IMR-90 (cell line): ENCODE results near the gene SLC2A1. TPM values are rescaled to one million over a fixed set of nuclear protein-coding genes. Genes with fewer than 3 reads are reported as not detected.

Experiments
- ATAC-seq: fragments of 200-7000 bp; cut with Tn5 transposase; 2 replicates; pipeline ENCODE4 v1.9.1; 2020; ENCODE audit warnings: low read depth, mild to moderate bottlenecking, moderate library complexity
- BruUV-seq: library from RNA; stranded (reverse); fragments of 400-500 nt; replicated peaks from 2 replicates; lab custom pipeline; 2021; lab: Mats Ljungman, UMichigan
- CTCF ChIA-PET: fragments of 300-600 bp; formaldehyde crosslinking; extraction: SDS; loops from one replicate; lab custom pipeline; 2021; ENCODE audit warnings: antibody characterized with exemption; lab: Yijun Ruan, JAX
- POLR2A ChIA-PET: fragments of 300-600 bp; sonication (Branson Sonifier 250); formaldehyde crosslinking; loops from one replicate; lab custom pipeline; 2022; ENCODE audit warnings: antibody characterized with exemption; ENCODE audit not compliant: unreplicated experiment; lab: Charles Lee
- DNase-seq: peaks from one replicate; pipeline ENCODE4 v3.0.0; 2013
- H2AFZ ChIP-seq: replicated peaks from 2 replicates; pipeline ENCODE3; 2013; ENCODE audit warnings: low read length, mild to moderate bottlenecking; ENCODE audit not compliant: poor library complexity
- H2AK5ac ChIP-seq: 2 replicates; pipeline ENCODE4 v1.6.1; 2013; ENCODE audit warnings: low read depth, low read length, inconsistent platforms
- H2AK9ac ChIP-seq: replicated peaks from 2 replicates; pipeline ENCODE3; 2013; ENCODE audit warnings: mild to moderate bottlenecking, low read depth, low read length, moderate library complexity; ENCODE audit not compliant: poor library complexity
- H2BK120ac ChIP-seq: 2 replicates; pipeline ENCODE4 v1.6.1; 2013; ENCODE audit warnings: low read depth, low read length, inconsistent platforms
- H2BK15ac ChIP-seq: 3 replicates; pipeline ENCODE4 v1.6.1; 2013; ENCODE audit warnings: low read depth, low read length, inconsistent platforms
- H2BK20ac ChIP-seq: 2 replicates; pipeline ENCODE4 v1.6.1; 2013; ENCODE audit warnings: low read depth, mild to moderate bottlenecking, inconsistent platforms, low read length, moderate library complexity
- H2BK5ac ChIP-seq: 2 replicates; pipeline ENCODE4 v1.6.1; 2013; ENCODE audit warnings: mild to moderate bottlenecking, low read depth, low read length, inconsistent platforms; ENCODE audit not compliant: poor library complexity, severe bottlenecking
- H3K14ac ChIP-seq: replicated peaks from 2 replicates; pipeline ENCODE4 v1.6.1; 2013; ENCODE audit warnings: low read depth, low read length, inconsistent platforms
- H3K18ac ChIP-seq: 2 replicates; pipeline ENCODE4 v1.6.1; 2013; ENCODE audit warnings: low read depth, low read length, control low read depth
- H3K23ac ChIP-seq: 2 replicates; pipeline ENCODE4 v1.6.1; 2013; ENCODE audit warnings: low read depth, low read length, inconsistent platforms
- H3K27ac ChIP-seq: 2 replicates; pipeline ENCODE4 v1.5.1; 2013; ENCODE audit warnings: mild to moderate bottlenecking, control low read depth, low read length; ENCODE audit not compliant: insufficient read depth
- H3K27me3 ChIP-seq: 2 replicates; pipeline ENCODE4 v1.6.1; 2013; ENCODE audit warnings: low read length; ENCODE audit not compliant: control insufficient read depth, insufficient read depth
- H3K36me3 ChIP-seq: 2 replicates; pipeline ENCODE4 v1.6.1; 2013; ENCODE audit warnings: low read length, mixed read lengths; ENCODE audit not compliant: control insufficient read depth, insufficient read depth
- H3K4ac ChIP-seq: 2 replicates; pipeline ENCODE4 v1.6.1; 2013; ENCODE audit warnings: low read depth, low read length, inconsistent platforms
- H3K4me1 ChIP-seq: 2 replicates; pipeline ENCODE4 v1.6.1; 2013; ENCODE audit warnings: low read length, mixed read lengths; ENCODE audit not compliant: control insufficient read depth, insufficient read depth
- H3K4me2 ChIP-seq: 2 replicates; pipeline ENCODE4 v1.6.1; 2013; ENCODE audit warnings: low read depth, mild to moderate bottlenecking, control low read depth, low read length, moderate library complexity
- H3K4me3 ChIP-seq: 2 replicates; pipeline ENCODE4 v1.5.1; 2013; ENCODE audit warnings: low read depth, mild to moderate bottlenecking, control low read depth, low read length, moderate library complexity; ENCODE audit not compliant: insufficient read depth
- H3K56ac ChIP-seq: 2 replicates; pipeline ENCODE4 v1.6.1; 2013; ENCODE audit warnings: low read length, inconsistent platforms; ENCODE audit not compliant: insufficient read depth; ENCODE audit errors: extremely low read depth
- H3K79me1 ChIP-seq, 2 experiments: 2 replicates each; pipeline ENCODE4 v1.6.1; 2013; ENCODE audit warnings: low read length in 2 of 2, inconsistent platforms in 1 of 2, low read depth in 1 of 2
- H3K9ac ChIP-seq: 2 replicates; pipeline ENCODE4 v1.6.1; 2013; ENCODE audit warnings: low read depth, low read length, control low read depth
- H3K9me1 ChIP-seq: 2 replicates; pipeline ENCODE4 v1.6.1; 2013; ENCODE audit warnings: low read length, inconsistent platforms; ENCODE audit not compliant: insufficient read depth
- H3K9me3 ChIP-seq: 2 replicates; pipeline ENCODE4 v1.6.1; 2013; ENCODE audit warnings: low read length; ENCODE audit not compliant: control insufficient read depth, insufficient read depth
- H4K20me1 ChIP-seq: 2 replicates; pipeline ENCODE4 v1.6.1; 2013; ENCODE audit warnings: low read length, inconsistent platforms; ENCODE audit not compliant: insufficient read depth
- H4K5ac ChIP-seq: 2 replicates; pipeline ENCODE4 v1.6.1; 2013; ENCODE audit warnings: mild to moderate bottlenecking, low read depth, low read length, control low read depth
- H4K8ac ChIP-seq, 2 experiments: 2 replicates each; pipeline ENCODE4 v1.6.1; 2013; ENCODE audit warnings: low read depth in 2 of 2, low read length in 2 of 2, control low read depth in 1 of 2, inconsistent platforms in 1 of 2
- H4K91ac ChIP-seq: 2 replicates; pipeline ENCODE4 v1.6.1; 2013; ENCODE audit warnings: low read depth, low read length, inconsistent platforms; ENCODE audit not compliant: insufficient read depth
- BHLHE40 ChIP-seq: fragments of 150-350 bp; IDR thresholded peaks from 2 replicates; pipeline ENCODE4 v1.6.1; 2016; ENCODE audit warnings: mild to moderate bottlenecking, low read depth, low read length
- FOS ChIP-seq: fragments of 150-350 bp; IDR thresholded peaks from 2 replicates; pipeline ENCODE4 v1.6.1; 2016; ENCODE audit warnings: low read depth, low read length
- MXI1 ChIP-seq: IDR thresholded peaks from 2 replicates; pipeline ENCODE4 v1.6.1; 2012; ENCODE audit warnings: low read depth, mild to moderate bottlenecking, low read length, moderate library complexity, borderline replicate concordance
- RAD21 ChIP-seq: IDR thresholded peaks from 2 replicates; pipeline ENCODE4 v1.6.1; 2012; ENCODE audit warnings: low read length, improper control_type of control experiment
- RFX5 ChIP-seq: IDR thresholded peaks from 2 replicates; pipeline ENCODE4 v1.8.0; 2012; ENCODE audit warnings: low read depth, mild to moderate bottlenecking, low read length, moderate library complexity
- SMC3 ChIP-seq: fragments of 150-350 bp; IDR thresholded peaks from 2 replicates; pipeline ENCODE4 v1.6.1; 2016; ENCODE audit warnings: low read depth, mild to moderate bottlenecking, antibody characterized with exemption, low read length, moderate library complexity
- WGBS, 2 experiments: methylation state at CpG; one replicate each; pipeline versions ENCODE4 v1.1.5 to v1.1.7; 2013; ENCODE audit warnings: missing lambda C conversion rate in 2 of 2; ENCODE audit not compliant: insufficient read length in 1 of 2; ENCODE audit errors: extremely low coverage in 2 of 2; 5-methylcytosine and 5-hydroxymethylcytosine counted together
- dilution Hi-C: fragments of 300-500 bp; cut with HindIII; formaldehyde crosslinking; loops from one replicate; pipeline ENCODE4 v1.14.3; 2018; ENCODE audit warnings: low sequenced_read_pairs; ENCODE audit not compliant: unreplicated experiment
- in situ Hi-C: fragments of 300-500 bp; cut with MboI; formaldehyde crosslinking; loops from 3 replicates; pipeline ENCODE4 v1.14.3; 2019; ENCODE audit warnings: low sequenced_read_pairs, inconsistent platforms, mixed read lengths
- intact Hi-C: fragments of 100-400 bp; cut with micrococcal nuclease; formaldehyde crosslinking; loops from 2 replicates; pipeline ENCODE4 v1.10.0; 2022
- polyA plus RNA-seq, 3 experiments: library from polyadenylated mRNA; depleted of rRNA; stranded (reverse); fragments of >200 nt; gene quantifications; 2 replicates each; pipeline ENCODE4 v1.2.3, GENCODE V29; 2012; ENCODE audit warnings: low replicate concordance in 1 of 3
- total RNA-seq: library from RNA; depleted of rRNA; stranded (reverse); fragments of >200 nt; gene quantifications from 2 replicates; pipeline ENCODE4 v1.2.3, GENCODE V29; 2012
- TF ChIP-seq, protein P1 (sequence below): fragments of 150-350 bp; IDR thresholded peaks from 2 replicates; pipeline ENCODE4 v1.6.1; 2017; ENCODE audit warnings: mild to moderate bottlenecking, antibody characterized with exemption, low read length, low read depth

Gene SLC2A1
- total and polyA plus RNA-seq, 2 of the 4 experiments (the other 2 are of a cell fraction) = 200 to 395 TPM

DNA sequence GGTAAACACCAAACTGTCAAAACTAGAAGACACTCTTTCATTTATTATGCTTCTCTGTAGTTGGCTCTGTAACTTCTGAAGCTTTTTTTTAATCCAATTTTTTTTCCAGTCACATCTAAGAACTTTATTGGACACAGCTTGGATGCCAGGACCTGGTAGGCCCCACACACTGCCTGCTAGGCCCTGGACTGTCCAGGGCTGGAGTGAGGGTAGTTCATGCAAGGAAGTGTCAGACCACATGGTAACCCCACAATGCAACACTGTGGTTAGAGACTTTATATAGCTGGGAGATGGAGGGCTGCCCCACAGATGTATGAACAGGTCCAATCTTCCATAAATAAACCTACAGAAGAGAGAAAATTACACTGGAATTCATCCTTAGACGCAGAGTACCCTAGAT is 7.1 kb downstream of the SLC2A1 start:
- no peak overlapping the region for H3K4me2 ChIP-seq
- peaks cover 86% of the 10 kb centered on the region for H4K20me1 ChIP-seq
- H4K8ac ChIP-seq = peak overlapping the region in 1 of 2 experiments; percentile 58; a peak in 1 of 4 replicates
- peak overlapping the region; percentile 67 for H2BK5ac ChIP-seq
- no TSS peak for BruUV-seq
- H3K9ac ChIP-seq = no peak overlapping the region; the same call in 1 of the 2 replicates
- in situ Hi-C loops (no loop called here), dilution Hi-C loops (no loop called here), intact Hi-C loops (no loop called here)
- H2AFZ ChIP-seq = no peak overlapping the region
- peaks cover 48% of the 10 kb centered on the region for H3K36me3 ChIP-seq
- H2AK5ac ChIP-seq = peak overlapping the region; percentile 74
- H2BK120ac ChIP-seq = peak overlapping the region; percentile 23; the same call in 1 of the 2 replicates
- H3K4me3 ChIP-seq = no peak overlapping the region
- TF ChIP-seq RFX5 (no peak), MXI1 (no peak), FOS (no peak), SMC3 (no peak), RAD21 (no peak), BHLHE40 (no peak)
- TF ChIP-seq, protein P1, sequence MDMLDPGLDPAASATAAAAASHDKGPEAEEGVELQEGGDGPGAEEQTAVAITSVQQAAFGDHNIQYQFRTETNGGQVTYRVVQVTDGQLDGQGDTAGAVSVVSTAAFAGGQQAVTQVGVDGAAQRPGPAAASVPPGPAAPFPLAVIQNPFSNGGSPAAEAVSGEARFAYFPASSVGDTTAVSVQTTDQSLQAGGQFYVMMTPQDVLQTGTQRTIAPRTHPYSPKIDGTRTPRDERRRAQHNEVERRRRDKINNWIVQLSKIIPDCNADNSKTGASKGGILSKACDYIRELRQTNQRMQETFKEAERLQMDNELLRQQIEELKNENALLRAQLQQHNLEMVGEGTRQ = no peak
- ATAC-seq (no peak), DNase-seq (no peak)
- no peak overlapping the region for H3K27ac ChIP-seq
- no peak overlapping the region for H4K5ac ChIP-seq
- H2BK20ac ChIP-seq = peak overlapping the region; percentile 38; the same call in 1 of the 2 replicates
- H3K23ac ChIP-seq = peak overlapping the region; percentile 63; the same call in 1 of the 2 replicates
- H3K79me1 ChIP-seq = peaks cover 0 to 55% of the 10 kb centered on the region in 2 experiments; a peak in 3 of 4 replicates
- no peaks in the 10 kb centered on the region for H3K27me3 ChIP-seq
- peak overlapping the region; percentile 84 for H3K4ac ChIP-seq
- ChIA-PET POLR2A (interaction anchor here (1.0 kb wide), 1 partner anchor 113 kb away, joined by 4 read pairs; no protein-coding TSS in a partner anchor), CTCF (no interaction called here)
- H3K4me1 ChIP-seq = peaks cover 54% of the 10 kb centered on the region
- 0 out of 2 replicates have a peak overlapping the region, but pooled peaks have one; percentile 38 for H3K14ac ChIP-seq
- no peak overlapping the region for H3K56ac ChIP-seq
- no peak overlapping the region for H3K18ac ChIP-seq
- H2AK9ac ChIP-seq = no peak overlapping the region
- H3K9me1 ChIP-seq = peaks cover 47% of the 10 kb centered on the region
- no peak overlapping the region for H4K91ac ChIP-seq
- no CpG with 5 or more reads among the region's 1 CpG for whole genome bisulfite sequencing, 2 experiments
- H3K9me3 ChIP-seq = no peaks in the 10 kb centered on the region
- no peak overlapping the region for H2BK15ac ChIP-seq
